ENCODE measurements around the gene DAB2IP.

DAB2IP gene

GRCh38 chr9:121779381-121780117 is 128.1 kb downstream of the DAB2IP start:
- H3K27ac ChIP-seq (ENCODE audit: insufficient read depth, low read length, poor library complexity, severe bottlenecking) = no peak overlapping the region
- DNase-seq = no peak
- no peaks in the 10 kb centered on the region for H3K9me3 ChIP-seq (ENCODE audit: control insufficient read depth, low read length)
- no peaks in the 10 kb centered on the region for H3K36me3 ChIP-seq (ENCODE audit: control insufficient read depth, insufficient read depth, low read length)
- H3K4me3 ChIP-seq (ENCODE audit: insufficient read depth, low read depth, low read length, poor library complexity, severe bottlenecking) = no peak overlapping the region
- H3K27me3 ChIP-seq (replicated peaks; ENCODE audit: control insufficient read depth, insufficient read depth, low read length, poor library complexity, severe bottlenecking) = no peaks in the 10 kb centered on the region
- no peaks in the 10 kb centered on the region for H3K4me1 ChIP-seq (ENCODE audit: control insufficient read depth, insufficient read depth, low read length, poor library complexity, severe bottlenecking)

- Histone ChIP-seq H3K27ac (ENCODE audit: insufficient read depth, low read length, poor library complexity, severe bottlenecking) (no peak overlapping the region), H3K4me1 (ENCODE audit: control insufficient read depth, insufficient read depth, low read length, poor library complexity, severe bottlenecking) (no peaks in the 10 kb centered on the region), H3K4me3 (ENCODE audit: insufficient read depth, low read depth, low read length, poor library complexity, severe bottlenecking) (no peak overlapping the region), H3K9me3 (ENCODE audit: control insufficient read depth, low read length) (no peaks in the 10 kb centered on the region), H3K36me3 (ENCODE audit: control insufficient read depth, insufficient read depth, low read length) (no peaks in the 10 kb centered on the region), H3K27me3 (replicated peaks; ENCODE audit: control insufficient read depth, insufficient read depth, low read length, poor library complexity, severe bottlenecking) (no peaks in the 10 kb centered on the region)
- no peak for DNase-seq
These were observed 129.0 kb downstream of the DAB2IP start for GRCh38 chr9:121780177-121781040.

- no peaks in the 10 kb centered on the region for H3K27me3 ChIP-seq (replicated peaks; ENCODE audit: control insufficient read depth, insufficient read depth, low read length, poor library complexity, severe bottlenecking)
- no peak overlapping the region for H3K4me3 ChIP-seq (ENCODE audit: insufficient read depth, low read depth, low read length, poor library complexity, severe bottlenecking)
- H3K4me1 ChIP-seq (ENCODE audit: control insufficient read depth, insufficient read depth, low read length, poor library complexity, severe bottlenecking) = no peaks in the 10 kb centered on the region
- DNase-seq = no peak
- no peaks in the 10 kb centered on the region for H3K9me3 ChIP-seq (ENCODE audit: control insufficient read depth, low read length)
- no peaks in the 10 kb centered on the region for H3K36me3 ChIP-seq (ENCODE audit: control insufficient read depth, insufficient read depth, low read length)
- no peak overlapping the region for H3K27ac ChIP-seq (ENCODE audit: insufficient read depth, low read length, poor library complexity, severe bottlenecking)
These were observed 129.7 kb downstream of the DAB2IP start for GRCh38 chr9:121781145-121781548.

GRCh38 chr9:121781701-121782464 is 130.4 kb downstream of the DAB2IP start:
- DNase-seq = no peak
- Histone ChIP-seq H3K36me3 (ENCODE audit: control insufficient read depth, insufficient read depth, low read length) (no peaks in the 10 kb centered on the region), H3K9me3 (ENCODE audit: control insufficient read depth, low read length) (no peaks in the 10 kb centered on the region), H3K27me3 (replicated peaks; ENCODE audit: control insufficient read depth, insufficient read depth, low read length, poor library complexity, severe bottlenecking) (no peaks in the 10 kb centered on the region), H3K4me1 (ENCODE audit: control insufficient read depth, insufficient read depth, low read length, poor library complexity, severe bottlenecking) (no peaks in the 10 kb centered on the region), H3K27ac (ENCODE audit: insufficient read depth, low read length, poor library complexity, severe bottlenecking) (no peak overlapping the region), H3K4me3 (ENCODE audit: insufficient read depth, low read depth, low read length, poor library complexity, severe bottlenecking) (no peak overlapping the region)

- H3K27me3 ChIP-seq (replicated peaks; ENCODE audit: control insufficient read depth, insufficient read depth, low read length, poor library complexity, severe bottlenecking) = no peaks in the 10 kb centered on the region
- H3K9me3 ChIP-seq (ENCODE audit: control insufficient read depth, low read length) = no peaks in the 10 kb centered on the region
- DNase-seq = no peak
- H3K4me3 ChIP-seq (ENCODE audit: insufficient read depth, low read depth, low read length, poor library complexity, severe bottlenecking) = no peak overlapping the region
- no peaks in the 10 kb centered on the region for H3K4me1 ChIP-seq (ENCODE audit: control insufficient read depth, insufficient read depth, low read length, poor library complexity, severe bottlenecking)
- no peak overlapping the region for H3K27ac ChIP-seq (ENCODE audit: insufficient read depth, low read length, poor library complexity, severe bottlenecking)
- no peaks in the 10 kb centered on the region for H3K36me3 ChIP-seq (ENCODE audit: control insufficient read depth, insufficient read depth, low read length)
These were observed 131.2 kb downstream of the DAB2IP start for GRCh38 chr9:121782514-121783110.

- Histone ChIP-seq H3K4me1 (ENCODE audit: control insufficient read depth, insufficient read depth, low read length, poor library complexity, severe bottlenecking) (no peaks in the 10 kb centered on the region), H3K9me3 (ENCODE audit: control insufficient read depth, low read length) (no peaks in the 10 kb centered on the region), H3K27me3 (replicated peaks; ENCODE audit: control insufficient read depth, insufficient read depth, low read length, poor library complexity, severe bottlenecking) (no peaks in the 10 kb centered on the region), H3K27ac (ENCODE audit: insufficient read depth, low read length, poor library complexity, severe bottlenecking) (no peak overlapping the region), H3K4me3 (ENCODE audit: insufficient read depth, low read depth, low read length, poor library complexity, severe bottlenecking) (no peak overlapping the region), H3K36me3 (ENCODE audit: control insufficient read depth, insufficient read depth, low read length) (no peaks in the 10 kb centered on the region)
- DNase-seq = no peak
These were observed 131.7 kb downstream of the DAB2IP start for GRCh38 chr9:121783111-121783510.

GRCh38 chr9:121783521-121784507 is 132.4 kb downstream of the DAB2IP start:
- no peaks in the 10 kb centered on the region for H3K36me3 ChIP-seq (ENCODE audit: control insufficient read depth, insufficient read depth, low read length)

GRCh38 chr9:121784731-121785411 is 133.4 kb downstream of the DAB2IP start:
- DNase-seq = no peak
- no peaks in the 10 kb centered on the region for H3K9me3 ChIP-seq (ENCODE audit: control insufficient read depth, low read length)
- no peaks in the 10 kb centered on the region for H3K4me1 ChIP-seq (ENCODE audit: control insufficient read depth, insufficient read depth, low read length, poor library complexity, severe bottlenecking)
- no peaks in the 10 kb centered on the region for H3K27me3 ChIP-seq (replicated peaks; ENCODE audit: control insufficient read depth, insufficient read depth, low read length, poor library complexity, severe bottlenecking)
- H3K4me3 ChIP-seq (ENCODE audit: insufficient read depth, low read depth, low read length, poor library complexity, severe bottlenecking) = no peak overlapping the region
- no peak overlapping the region for H3K27ac ChIP-seq (ENCODE audit: insufficient read depth, low read length, poor library complexity, severe bottlenecking)
- H3K36me3 ChIP-seq (ENCODE audit: control insufficient read depth, insufficient read depth, low read length) = no peaks in the 10 kb centered on the region

More at GRCh38 chr9:121783521-121784507, 132.4 kb downstream of the DAB2IP start:
- Histone ChIP-seq H3K4me1 (ENCODE audit: control insufficient read depth, insufficient read depth, low read length, poor library complexity, severe bottlenecking) (no peaks in the 10 kb centered on the region), H3K9me3 (ENCODE audit: control insufficient read depth, low read length) (no peaks in the 10 kb centered on the region), H3K27me3 (replicated peaks; ENCODE audit: control insufficient read depth, insufficient read depth, low read length, poor library complexity, severe bottlenecking) (no peaks in the 10 kb centered on the region), H3K4me3 (ENCODE audit: insufficient read depth, low read depth, low read length, poor library complexity, severe bottlenecking) (no peak overlapping the region), H3K27ac (ENCODE audit: insufficient read depth, low read length, poor library complexity, severe bottlenecking) (no peak overlapping the region)
- DNase-seq = no peak

Data from effector memory CD4-positive, alpha-beta T cell (primary cell).